ENCODE results near the gene CERS2. TPM values are rescaled to one million over a fixed set of nuclear protein-coding genes. Genes with fewer than 3 reads are reported as not detected.

Gene CERS2
- polyA plus RNA-seq, 2 donors = 35.5 to 39.4 TPM

DNA sequence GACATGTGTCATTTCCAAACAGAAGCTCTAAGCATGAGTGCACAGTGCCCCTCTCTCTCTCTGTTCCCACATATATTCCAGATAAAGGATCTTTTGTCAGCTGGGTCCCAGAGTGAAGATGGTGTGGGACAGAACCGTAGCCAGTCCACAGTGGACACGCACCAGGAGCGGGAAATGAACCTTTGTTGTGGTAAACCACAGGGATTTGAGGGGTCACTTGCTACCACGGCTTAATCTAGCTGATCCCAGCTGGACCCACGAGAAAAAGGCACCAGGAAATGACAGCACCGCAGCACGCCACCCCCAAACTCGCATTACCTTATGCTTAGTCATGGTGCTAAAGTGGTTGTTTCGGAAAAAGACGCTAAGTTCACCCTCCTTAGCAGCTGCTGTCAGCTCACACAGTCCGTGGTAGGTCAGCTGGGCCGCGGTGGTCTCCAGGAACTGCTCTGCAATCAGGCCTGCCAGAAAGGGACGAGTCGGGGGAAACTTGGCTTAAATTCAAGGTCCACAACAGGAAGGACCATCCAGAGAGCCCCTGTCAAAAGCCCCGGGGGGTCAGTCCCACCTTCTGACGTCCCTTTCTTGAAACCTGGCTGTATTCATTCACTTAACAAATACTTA, 24.5 kb upstream of the CERS2 start:
- no peak overlapping the region for H3K4me3 ChIP-seq (ENCODE audit: low read depth in 1 of 2, low read length in 2 of 2)
- 72 to 79% methylated on average over 17 of the region's 17 CpGs for WGBS, 2 donors

DNA sequence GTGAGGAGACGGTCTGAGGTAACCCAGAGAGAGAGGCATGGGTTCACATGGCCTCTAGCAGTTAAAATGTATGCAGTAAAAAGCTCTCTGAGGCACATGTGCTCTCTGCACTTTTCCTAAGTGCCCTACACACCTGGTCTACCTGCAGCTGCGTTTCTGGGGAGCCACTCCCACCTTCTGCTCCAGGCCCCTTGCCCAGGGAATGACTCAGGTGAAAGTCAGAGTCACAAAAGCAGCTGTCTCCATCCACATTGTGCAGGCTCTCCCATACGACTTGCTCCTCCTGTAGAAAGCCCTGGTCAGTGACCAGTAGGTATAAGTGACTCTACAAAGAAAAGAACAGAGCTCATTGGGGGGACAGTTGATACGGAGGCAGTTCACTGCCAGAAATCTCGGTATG, 23.3 kb upstream of the CERS2 start:
- Histone ChIP-seq H3K9me3 (ENCODE audit: control insufficient read depth in 2 of 2, insufficient read depth in 1 of 2, low read depth in 1 of 2, low read length in 1 of 2) (no peaks in the 10 kb centered on the region), H3K27ac (ENCODE audit: low read depth in 2 of 2, low read length in 1 of 2) (no peak overlapping the region), H3K27me3 (ENCODE audit: control insufficient read depth in 1 of 2, insufficient read depth in 2 of 2, low read length in 2 of 2) (no peaks in the 10 kb centered on the region), H3K36me3 (ENCODE audit: control insufficient read depth in 2 of 2, insufficient read depth in 2 of 2, low read length in 1 of 2) (peaks cover 17 to 33% of the 10 kb centered on the region in 2 donors), H3K4me3 (ENCODE audit: low read depth in 1 of 2, low read length in 2 of 2) (no peak overlapping the region), H3K4me1 (ENCODE audit: control insufficient read depth in 2 of 2, insufficient read depth in 2 of 2, low read length in 1 of 2) (peaks cover 3 to 4% of the 10 kb centered on the region in 2 donors)
- WGBS, 2 donors = 53 to 54% methylated on average over 5 of the region's 5 CpGs

More for the DNA sequence above, 24.5 kb upstream of the CERS2 start:
- Histone ChIP-seq H3K36me3 (ENCODE audit: control insufficient read depth in 2 of 2, insufficient read depth in 2 of 2, low read length in 1 of 2) (peaks cover 17 to 33% of the 10 kb centered on the region in 2 donors), H3K27me3 (ENCODE audit: control insufficient read depth in 1 of 2, insufficient read depth in 2 of 2, low read length in 2 of 2) (no peaks in the 10 kb centered on the region), H3K27ac (ENCODE audit: low read depth in 2 of 2, low read length in 1 of 2) (no peak overlapping the region), H3K9me3 (ENCODE audit: control insufficient read depth in 2 of 2, insufficient read depth in 1 of 2, low read depth in 1 of 2, low read length in 1 of 2) (no peaks in the 10 kb centered on the region), H3K4me1 (ENCODE audit: control insufficient read depth in 2 of 2, insufficient read depth in 2 of 2, low read length in 1 of 2) (peaks cover 3 to 4% of the 10 kb centered on the region in 2 donors)

DNA sequence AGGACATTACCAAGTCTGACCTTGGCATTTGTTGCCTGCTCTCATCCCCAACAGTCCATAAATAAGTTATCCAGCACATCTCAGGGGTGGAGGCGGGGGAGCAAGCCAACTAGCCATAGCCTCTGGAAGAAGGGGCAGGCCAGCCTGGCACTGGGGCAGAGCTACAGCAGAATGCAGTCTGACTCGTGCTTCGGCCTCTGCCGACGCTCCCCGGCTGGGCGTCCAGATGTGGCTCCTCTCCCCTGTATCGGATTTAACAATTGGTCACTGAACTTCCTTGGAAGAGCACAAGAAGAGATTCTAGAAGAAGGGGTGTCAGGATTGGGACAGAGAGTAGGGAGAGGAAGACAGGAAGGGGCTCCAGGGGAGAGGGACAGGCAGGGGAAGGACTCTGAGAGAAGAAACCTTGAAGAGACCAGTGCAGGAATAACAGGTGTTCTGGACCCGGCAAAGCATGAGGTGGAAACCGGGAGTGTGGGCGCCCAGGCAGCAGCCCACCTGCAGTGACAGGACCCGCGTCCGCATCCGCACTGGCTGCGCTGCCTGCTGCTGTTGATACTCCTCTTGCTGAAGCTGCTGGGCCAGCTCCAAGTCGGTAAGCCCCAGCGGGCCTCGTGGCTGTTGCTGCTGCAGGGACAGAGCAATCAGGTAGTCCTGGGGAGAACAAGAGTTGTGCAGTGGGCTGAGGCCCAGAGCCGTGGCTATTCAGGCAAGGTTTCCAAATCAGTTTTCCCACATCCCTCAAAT, 22.7 kb upstream of the CERS2 start:
- Histone ChIP-seq H3K36me3 (ENCODE audit: control insufficient read depth in 2 of 2, insufficient read depth in 2 of 2, low read length in 1 of 2) (peaks cover 17 to 28% of the 10 kb centered on the region in 2 donors), H3K27me3 (ENCODE audit: control insufficient read depth in 1 of 2, insufficient read depth in 2 of 2, low read length in 2 of 2) (no peaks in the 10 kb centered on the region)
- 87 to 91% methylated on average over 19 to 20 of the region's 20 CpGs for WGBS, 2 donors

DNA sequence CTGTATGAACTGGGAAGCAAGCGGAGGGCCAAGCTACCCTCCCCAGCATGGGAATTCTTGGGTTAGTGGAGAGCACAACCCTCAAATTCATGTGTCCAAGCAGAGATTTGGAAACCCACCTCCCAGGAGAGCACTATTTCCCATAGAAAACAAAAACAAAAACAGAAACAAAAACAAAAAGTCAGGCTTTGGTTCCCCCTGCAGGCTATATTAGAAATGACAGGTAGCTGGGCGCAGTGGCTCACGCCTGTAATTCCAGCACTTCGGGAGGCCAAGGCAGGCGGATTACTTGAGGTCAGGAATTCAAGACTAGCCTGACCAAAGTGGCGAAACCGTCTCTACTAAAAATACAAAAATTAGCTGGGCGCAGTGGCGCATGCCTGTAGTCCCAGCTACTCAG, 21.3 kb upstream of the CERS2 start:
- Histone ChIP-seq H3K4me3 (ENCODE audit: low read depth in 1 of 2, low read length in 2 of 2) (no peak overlapping the region), H3K9me3 (ENCODE audit: control insufficient read depth in 2 of 2, insufficient read depth in 1 of 2, low read depth in 1 of 2, low read length in 1 of 2) (no peaks in the 10 kb centered on the region), H3K27me3 (ENCODE audit: control insufficient read depth in 1 of 2, insufficient read depth in 2 of 2, low read length in 2 of 2) (no peaks in the 10 kb centered on the region), H3K36me3 (ENCODE audit: control insufficient read depth in 2 of 2, insufficient read depth in 2 of 2, low read length in 1 of 2) (peaks cover 17 to 25% of the 10 kb centered on the region in 2 donors), H3K4me1 (ENCODE audit: control insufficient read depth in 2 of 2, insufficient read depth in 2 of 2, low read length in 1 of 2) (peaks cover 0 to 2% of the 10 kb centered on the region in 2 donors), H3K27ac (ENCODE audit: low read depth in 2 of 2, low read length in 1 of 2) (peak overlapping the region in 1 of 2 donors; percentile 56)
- WGBS, 2 donors = 37 to 41% methylated on average over 9 of the region's 9 CpGs

More for the DNA sequence above, 22.7 kb upstream of the CERS2 start:
- H3K4me1 ChIP-seq (ENCODE audit: control insufficient read depth in 2 of 2, insufficient read depth in 2 of 2, low read length in 1 of 2) = peaks cover 2 to 4% of the 10 kb centered on the region in 2 donors
- no peak overlapping the region for H3K27ac ChIP-seq (ENCODE audit: low read depth in 2 of 2, low read length in 1 of 2)
- no peak overlapping the region for H3K4me3 ChIP-seq (ENCODE audit: low read depth in 1 of 2, low read length in 2 of 2)
- no peaks in the 10 kb centered on the region for H3K9me3 ChIP-seq (ENCODE audit: control insufficient read depth in 2 of 2, insufficient read depth in 1 of 2, low read depth in 1 of 2, low read length in 1 of 2)

DNA sequence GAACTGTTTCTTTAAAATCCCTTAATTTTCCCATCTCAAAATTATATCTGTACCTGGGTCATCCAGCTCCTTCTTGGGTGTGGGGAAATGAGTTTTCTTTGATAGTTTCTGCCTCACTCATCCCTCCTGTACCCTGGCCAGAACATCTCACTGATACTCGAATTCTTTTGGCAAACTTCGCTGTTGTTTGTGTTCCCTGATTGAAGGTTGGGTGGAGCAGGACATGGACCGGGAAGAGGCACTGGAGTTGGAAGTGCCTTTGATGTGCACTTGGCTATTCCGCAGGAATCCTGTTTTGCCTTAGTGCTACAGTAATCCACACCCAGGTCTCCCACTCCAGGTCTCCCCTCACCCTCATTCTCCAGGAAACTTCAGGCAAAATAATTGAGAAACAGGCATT, 20.8 kb upstream of the CERS2 start:
- H3K9me3 ChIP-seq (ENCODE audit: control insufficient read depth in 2 of 2, insufficient read depth in 1 of 2, low read depth in 1 of 2, low read length in 1 of 2) = no peaks in the 10 kb centered on the region
- peak overlapping the region in 1 of 2 donors; percentile 56 for H3K27ac ChIP-seq (ENCODE audit: low read depth in 2 of 2, low read length in 1 of 2)
- H3K36me3 ChIP-seq (ENCODE audit: control insufficient read depth in 2 of 2, insufficient read depth in 2 of 2, low read length in 1 of 2) = peaks cover 14 to 25% of the 10 kb centered on the region in 2 donors
- no peak overlapping the region for H3K4me3 ChIP-seq (ENCODE audit: low read depth in 1 of 2, low read length in 2 of 2)
- H3K27me3 ChIP-seq (ENCODE audit: control insufficient read depth in 1 of 2, insufficient read depth in 2 of 2, low read length in 2 of 2) = no peaks in the 10 kb centered on the region
- WGBS, 2 donors = 42 to 59% methylated on average over 4 of the region's 4 CpGs
- H3K4me1 ChIP-seq (ENCODE audit: control insufficient read depth in 2 of 2, insufficient read depth in 2 of 2, low read length in 1 of 2) = peaks cover 0 to 2% of the 10 kb centered on the region in 2 donors

DNA sequence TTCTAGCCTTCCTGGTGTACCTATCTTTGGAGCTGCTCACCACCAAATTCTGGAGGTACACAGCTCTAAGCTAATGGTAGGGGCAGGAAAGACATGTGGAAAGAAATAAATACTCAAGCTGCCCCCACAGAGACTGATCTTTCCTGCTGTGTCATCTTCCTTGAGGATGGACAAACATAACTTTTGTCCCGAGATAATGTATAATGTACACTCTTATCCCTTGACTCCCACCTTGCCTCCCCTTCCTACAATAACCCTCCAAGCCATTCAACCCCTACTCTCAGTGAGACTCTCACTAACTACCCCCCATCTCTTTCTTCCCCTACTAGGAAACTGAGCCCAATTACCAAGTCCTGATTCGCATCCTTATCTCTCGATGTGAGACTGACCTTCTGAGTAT, 19.6 kb upstream of the CERS2 start:
- 85 to 86% methylated on average over 3 of the region's 3 CpGs for WGBS, 2 donors
- peaks cover 0 to 2% of the 10 kb centered on the region in 2 donors for H3K4me1 ChIP-seq (ENCODE audit: control insufficient read depth in 2 of 2, insufficient read depth in 2 of 2, low read length in 1 of 2)
- H3K27ac ChIP-seq (ENCODE audit: low read depth in 2 of 2, low read length in 1 of 2) = no peak overlapping the region
- H3K9me3 ChIP-seq (ENCODE audit: control insufficient read depth in 2 of 2, insufficient read depth in 1 of 2, low read depth in 1 of 2, low read length in 1 of 2) = no peaks in the 10 kb centered on the region
- peaks cover 11 to 22% of the 10 kb centered on the region in 2 donors for H3K36me3 ChIP-seq (ENCODE audit: control insufficient read depth in 2 of 2, insufficient read depth in 2 of 2, low read length in 1 of 2)
- H3K27me3 ChIP-seq (ENCODE audit: control insufficient read depth in 1 of 2, insufficient read depth in 2 of 2, low read length in 2 of 2) = no peaks in the 10 kb centered on the region
- H3K4me3 ChIP-seq (ENCODE audit: low read depth in 1 of 2, low read length in 2 of 2) = no peak overlapping the region

DNA sequence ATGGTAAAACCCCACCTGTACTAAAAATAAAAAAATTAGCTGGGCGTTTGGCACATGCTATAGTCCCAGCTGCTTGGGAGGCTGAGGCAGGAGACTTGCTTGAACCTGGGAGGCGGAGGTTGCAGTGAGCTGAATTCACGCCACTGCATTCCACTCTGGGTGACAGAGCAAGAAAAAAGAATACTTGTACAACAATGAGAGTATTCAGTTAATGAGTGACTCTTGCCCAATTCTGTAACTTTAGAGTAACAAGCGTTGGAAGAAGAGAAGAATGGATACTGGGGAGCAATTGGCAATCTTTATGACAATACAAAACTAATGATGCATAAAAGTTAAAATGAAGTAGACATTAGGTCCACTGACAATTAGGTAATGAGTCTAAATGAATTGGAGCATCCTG, 18.0 kb upstream of the CERS2 start:
- Histone ChIP-seq H3K36me3 (ENCODE audit: control insufficient read depth in 2 of 2, insufficient read depth in 2 of 2, low read length in 1 of 2) (peaks cover 8 to 9% of the 10 kb centered on the region in 2 donors), H3K9me3 (ENCODE audit: control insufficient read depth in 2 of 2, insufficient read depth in 1 of 2, low read depth in 1 of 2, low read length in 1 of 2) (no peaks in the 10 kb centered on the region), H3K4me3 (ENCODE audit: low read depth in 1 of 2, low read length in 2 of 2) (no peak overlapping the region), H3K27ac (ENCODE audit: low read depth in 2 of 2, low read length in 1 of 2) (no peak overlapping the region), H3K27me3 (ENCODE audit: control insufficient read depth in 1 of 2, insufficient read depth in 2 of 2, low read length in 2 of 2) (no peaks in the 10 kb centered on the region), H3K4me1 (ENCODE audit: control insufficient read depth in 2 of 2, insufficient read depth in 2 of 2, low read length in 1 of 2) (no peaks in the 10 kb centered on the region)
- 73 to 84% methylated on average over 4 of the region's 4 CpGs for WGBS, 2 donors

DNA sequence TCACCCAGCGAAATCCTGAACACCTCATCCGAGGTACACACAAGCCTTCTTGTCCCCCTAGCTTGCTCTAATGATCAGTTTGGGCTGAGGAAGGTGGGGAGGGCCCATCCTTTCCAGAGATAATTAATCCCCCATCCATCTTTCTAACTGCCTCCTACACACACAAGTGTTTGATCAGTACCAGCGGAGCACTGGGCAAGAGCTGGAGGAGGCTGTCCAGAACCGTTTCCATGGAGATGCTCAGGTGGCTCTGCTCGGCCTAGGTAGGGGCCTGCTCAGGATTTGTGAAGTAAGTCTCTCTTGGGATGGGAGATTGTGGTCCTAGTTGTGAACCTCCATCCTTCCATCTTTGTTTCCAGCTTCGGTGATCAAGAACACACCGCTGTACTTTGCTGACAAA, 13.3 kb upstream of the CERS2 start:
- 83 to 88% methylated on average over 7 of the region's 7 CpGs for WGBS, 2 donors
- H3K36me3 ChIP-seq (ENCODE audit: control insufficient read depth in 2 of 2, insufficient read depth in 2 of 2, low read length in 1 of 2) = no peaks in the 10 kb centered on the region
- no peaks in the 10 kb centered on the region for H3K27me3 ChIP-seq (ENCODE audit: control insufficient read depth in 1 of 2, insufficient read depth in 2 of 2, low read length in 2 of 2)
- H3K27ac ChIP-seq (ENCODE audit: low read depth in 2 of 2, low read length in 1 of 2) = no peak overlapping the region
- H3K4me3 ChIP-seq (ENCODE audit: low read depth in 1 of 2, low read length in 2 of 2) = no peak overlapping the region
- H3K4me1 ChIP-seq (ENCODE audit: control insufficient read depth in 2 of 2, insufficient read depth in 2 of 2, low read length in 1 of 2) = no peaks in the 10 kb centered on the region
- H3K9me3 ChIP-seq (ENCODE audit: control insufficient read depth in 2 of 2, insufficient read depth in 1 of 2, low read depth in 1 of 2, low read length in 1 of 2) = no peaks in the 10 kb centered on the region

DNA sequence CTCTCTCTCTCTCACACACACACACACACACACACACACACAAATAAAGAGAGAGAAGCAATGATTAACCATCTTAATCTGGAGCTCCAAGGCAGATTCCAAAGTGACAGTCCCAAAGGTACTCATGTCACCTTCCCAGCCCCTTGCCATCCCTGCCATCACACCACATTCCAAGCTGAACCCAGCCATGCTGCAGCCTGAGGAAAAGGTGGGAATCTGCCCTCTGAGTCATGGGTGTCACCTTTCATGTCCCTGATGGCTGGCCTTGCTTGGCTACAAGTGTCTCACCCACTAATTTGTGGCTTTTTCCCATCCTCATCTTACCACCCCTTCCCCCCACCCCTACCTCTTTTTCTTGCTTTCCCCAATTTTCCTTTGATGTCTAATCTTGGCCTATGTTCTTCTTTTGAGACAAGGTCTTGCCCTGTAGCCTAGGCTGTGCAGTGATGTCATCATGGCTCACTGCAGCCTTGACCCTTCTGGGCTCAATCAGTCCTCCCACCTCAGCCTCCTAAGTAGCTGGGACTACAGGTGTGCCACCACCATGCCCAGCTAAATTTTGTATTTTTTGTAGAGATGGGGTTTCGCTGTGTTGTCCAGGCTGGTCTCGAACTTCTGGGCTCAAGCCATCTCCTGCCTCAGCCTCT, 10.7 kb upstream of the CERS2 start:
- H3K4me1 ChIP-seq (ENCODE audit: control insufficient read depth in 2 of 2, insufficient read depth in 2 of 2, low read length in 1 of 2) = peaks cover 0 to 11% of the 10 kb centered on the region in 2 donors
- no peaks in the 10 kb centered on the region for H3K9me3 ChIP-seq (ENCODE audit: control insufficient read depth in 2 of 2, insufficient read depth in 1 of 2, low read depth in 1 of 2, low read length in 1 of 2)
- no peaks in the 10 kb centered on the region for H3K36me3 ChIP-seq (ENCODE audit: control insufficient read depth in 2 of 2, insufficient read depth in 2 of 2, low read length in 1 of 2)
- H3K4me3 ChIP-seq (ENCODE audit: low read depth in 1 of 2, low read length in 2 of 2) = no peak overlapping the region
- H3K27ac ChIP-seq (ENCODE audit: low read depth in 2 of 2, low read length in 1 of 2) = no peak overlapping the region
- H3K27me3 ChIP-seq (ENCODE audit: control insufficient read depth in 1 of 2, insufficient read depth in 2 of 2, low read length in 2 of 2) = no peaks in the 10 kb centered on the region
- 89 to 90% methylated on average over 2 of the region's 2 CpGs for WGBS, 2 donors

Data from esophagus (tissue), 2 donors.